ENCODE results near the gene PRDM16.
A peak's percentile ranks its signal among the peaks of the same experiment; 100 is the strongest.

The PRDM16 gene

GRCh38 chr1:3055051-3055450, 14.0 kb upstream of the PRDM16 start:
- DNase-seq, result no peak

GRCh38 chr1:3056641-3057040, 12.4 kb upstream of the PRDM16 start:
- no peak for DNase-seq

GRCh38 chr1:3058263-3059030, 10.6 kb upstream of the PRDM16 start:
- DNase-seq, result no peak

- DNase-seq, result no peak
These were observed 8.9 kb upstream of the PRDM16 start for GRCh38 chr1:3060127-3060526.

GRCh38 chr1:3060601-3061551, 8.1 kb upstream of the PRDM16 start:
- no peak for DNase-seq

GRCh38 chr1:3061566-3061965, 7.4 kb upstream of the PRDM16 start:
- no peak for DNase-seq

GRCh38 chr1:3061981-3062615, 6.9 kb upstream of the PRDM16 start:
- DNase-seq, result no peak

- DNase-seq, result no peak
These were observed 6.2 kb upstream of the PRDM16 start for GRCh38 chr1:3062616-3063378.

GRCh38 chr1:3063379-3064295, 5.4 kb upstream of the PRDM16 start:
- DNase-seq, result no peak

- no peak for DNase-seq
These were observed 4.6 kb upstream of the PRDM16 start for GRCh38 chr1:3064296-3064850.

GRCh38 chr1:3064901-3065300, 4.1 kb upstream of the PRDM16 start:
- DNase-seq, result no peak

GRCh38 chr1:3065396-3065795, 3.6 kb upstream of the PRDM16 start:
- DNase-seq, result no peak

GRCh38 chr1:3065797-3066196, 3.2 kb upstream of the PRDM16 start:
- no peak for DNase-seq

GRCh38 chr1:3066250-3066711, 2.7 kb upstream of the PRDM16 start:
- no peak for DNase-seq

GRCh38 chr1:3066826-3067225, 2.2 kb upstream of the PRDM16 start:
- no peak for DNase-seq

GRCh38 chr1:3067301-3067670, 1.7 kb upstream of the PRDM16 start:
- no peak for DNase-seq

- DNase-seq, result no peak
These were observed 1.1 kb upstream of the PRDM16 start for GRCh38 chr1:3067671-3068563.

GRCh38 chr1:3069491-3070308, 697 bp downstream of the PRDM16 start:
- DNase-seq, result peak; percentile 47

- no peak for DNase-seq
These were observed 1.3 kb downstream of the PRDM16 start for GRCh38 chr1:3070309-3070643.
